ENCODE measurements around the gene SLC22A12. TPM values are rescaled to one million over a fixed set of nuclear protein-coding genes. Genes with fewer than 3 reads are reported as not detected.

Gene SLC22A12
- polyA plus RNA-seq, 1 donor from 2014 or later, result not detected

DNA sequence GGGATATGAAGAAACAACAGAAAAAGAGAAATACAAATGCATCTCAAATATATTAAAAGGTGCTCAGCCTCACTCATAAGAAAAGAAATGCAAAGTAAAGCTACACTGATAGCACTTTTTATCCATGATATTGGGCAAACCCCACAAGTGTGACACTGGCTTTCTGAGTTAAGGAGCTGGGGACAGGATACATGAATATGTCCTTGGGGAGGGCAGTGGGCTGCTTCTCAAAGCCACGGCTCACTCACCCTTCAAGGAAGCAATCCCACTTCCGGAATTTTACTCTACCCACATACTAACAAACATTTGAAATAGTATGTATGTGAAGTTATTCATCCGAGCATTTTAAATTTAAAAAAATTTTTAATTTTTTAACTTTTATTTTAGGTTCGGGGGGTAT lies 41.1 kb upstream of the SLC22A12 start:
- H3K9ac ChIP-seq (ENCODE audit: low read length), result no peak overlapping the region
- TF ChIP-seq, protein P1, sequence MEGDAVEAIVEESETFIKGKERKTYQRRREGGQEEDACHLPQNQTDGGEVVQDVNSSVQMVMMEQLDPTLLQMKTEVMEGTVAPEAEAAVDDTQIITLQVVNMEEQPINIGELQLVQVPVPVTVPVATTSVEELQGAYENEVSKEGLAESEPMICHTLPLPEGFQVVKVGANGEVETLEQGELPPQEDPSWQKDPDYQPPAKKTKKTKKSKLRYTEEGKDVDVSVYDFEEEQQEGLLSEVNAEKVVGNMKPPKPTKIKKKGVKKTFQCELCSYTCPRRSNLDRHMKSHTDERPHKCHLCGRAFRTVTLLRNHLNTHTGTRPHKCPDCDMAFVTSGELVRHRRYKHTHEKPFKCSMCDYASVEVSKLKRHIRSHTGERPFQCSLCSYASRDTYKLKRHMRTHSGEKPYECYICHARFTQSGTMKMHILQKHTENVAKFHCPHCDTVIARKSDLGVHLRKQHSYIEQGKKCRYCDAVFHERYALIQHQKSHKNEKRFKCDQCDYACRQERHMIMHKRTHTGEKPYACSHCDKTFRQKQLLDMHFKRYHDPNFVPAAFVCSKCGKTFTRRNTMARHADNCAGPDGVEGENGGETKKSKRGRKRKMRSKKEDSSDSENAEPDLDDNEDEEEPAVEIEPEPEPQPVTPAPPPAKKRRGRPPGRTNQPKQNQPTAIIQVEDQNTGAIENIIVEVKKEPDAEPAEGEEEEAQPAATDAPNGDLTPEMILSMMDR (IDR thresholded peaks at IDR 0.05; ENCODE audit: poor library complexity, severe bottlenecking), result no peak
- TF ChIP-seq EZH2 (IDR thresholded peaks at IDR 0.05; ENCODE audit: borderline replicate concordance, insufficient read depth, low read length, poor library complexity, severe bottlenecking) (no peak), RAD21 (conservative IDR thresholded peaks at IDR 0.05) (no peak), SMC3 (conservative IDR thresholded peaks at IDR 0.05; ENCODE audit: poor library complexity) (no peak), TAF1 (IDR thresholded peaks at IDR 0.05; ENCODE audit: low read depth) (no peak), MXI1 (conservative IDR thresholded peaks at IDR 0.05; ENCODE audit: poor library complexity, severe bottlenecking) (no peak), EP300 (conservative IDR thresholded peaks at IDR 0.05; ENCODE audit: poor library complexity, severe bottlenecking) (no peak), POLR2AphosphoS5 (IDR thresholded peaks at IDR 0.05) (no peak)
- TF ChIP-seq, protein P2, sequence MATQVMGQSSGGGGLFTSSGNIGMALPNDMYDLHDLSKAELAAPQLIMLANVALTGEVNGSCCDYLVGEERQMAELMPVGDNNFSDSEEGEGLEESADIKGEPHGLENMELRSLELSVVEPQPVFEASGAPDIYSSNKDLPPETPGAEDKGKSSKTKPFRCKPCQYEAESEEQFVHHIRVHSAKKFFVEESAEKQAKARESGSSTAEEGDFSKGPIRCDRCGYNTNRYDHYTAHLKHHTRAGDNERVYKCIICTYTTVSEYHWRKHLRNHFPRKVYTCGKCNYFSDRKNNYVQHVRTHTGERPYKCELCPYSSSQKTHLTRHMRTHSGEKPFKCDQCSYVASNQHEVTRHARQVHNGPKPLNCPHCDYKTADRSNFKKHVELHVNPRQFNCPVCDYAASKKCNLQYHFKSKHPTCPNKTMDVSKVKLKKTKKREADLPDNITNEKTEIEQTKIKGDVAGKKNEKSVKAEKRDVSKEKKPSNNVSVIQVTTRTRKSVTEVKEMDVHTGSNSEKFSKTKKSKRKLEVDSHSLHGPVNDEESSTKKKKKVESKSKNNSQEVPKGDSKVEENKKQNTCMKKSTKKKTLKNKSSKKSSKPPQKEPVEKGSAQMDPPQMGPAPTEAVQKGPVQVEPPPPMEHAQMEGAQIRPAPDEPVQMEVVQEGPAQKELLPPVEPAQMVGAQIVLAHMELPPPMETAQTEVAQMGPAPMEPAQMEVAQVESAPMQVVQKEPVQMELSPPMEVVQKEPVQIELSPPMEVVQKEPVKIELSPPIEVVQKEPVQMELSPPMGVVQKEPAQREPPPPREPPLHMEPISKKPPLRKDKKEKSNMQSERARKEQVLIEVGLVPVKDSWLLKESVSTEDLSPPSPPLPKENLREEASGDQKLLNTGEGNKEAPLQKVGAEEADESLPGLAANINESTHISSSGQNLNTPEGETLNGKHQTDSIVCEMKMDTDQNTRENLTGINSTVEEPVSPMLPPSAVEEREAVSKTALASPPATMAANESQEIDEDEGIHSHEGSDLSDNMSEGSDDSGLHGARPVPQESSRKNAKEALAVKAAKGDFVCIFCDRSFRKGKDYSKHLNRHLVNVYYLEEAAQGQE (IDR thresholded peaks at IDR 0.05; ENCODE audit: borderline replicate concordance), result no peak
- no peaks in the 10 kb centered on the region for H4K20me1 ChIP-seq (ENCODE audit: insufficient read depth)
- no peaks in the 10 kb centered on the region for H3K9me2 ChIP-seq (ENCODE audit: insufficient read depth, low read length)
- H3K4me3 ChIP-seq (ENCODE audit: low read length), result no peak overlapping the region
- H2AFZ ChIP-seq (ENCODE audit: low read depth, low read length), result no peak overlapping the region
- H3K4me2 ChIP-seq (ENCODE audit: low read length), result no peak overlapping the region
- no peaks in the 10 kb centered on the region for H3K79me2 ChIP-seq (replicated peaks; ENCODE audit: insufficient read depth, low read length)
- H3K36me3 ChIP-seq (ENCODE audit: insufficient read depth, low read length), result no peaks in the 10 kb centered on the region
- H3K27me3 ChIP-seq (ENCODE audit: insufficient read depth, low read depth, low read length), result no peaks in the 10 kb centered on the region
- no peak overlapping the region for H3K27ac ChIP-seq (ENCODE audit: low read length)
- H3K9me3 ChIP-seq (ENCODE audit: low read length), result no peaks in the 10 kb centered on the region
- H3F3A ChIP-seq (ENCODE audit: insufficient read depth, low read length, poor library complexity, severe bottlenecking), result no peaks in the 10 kb centered on the region

DNA sequence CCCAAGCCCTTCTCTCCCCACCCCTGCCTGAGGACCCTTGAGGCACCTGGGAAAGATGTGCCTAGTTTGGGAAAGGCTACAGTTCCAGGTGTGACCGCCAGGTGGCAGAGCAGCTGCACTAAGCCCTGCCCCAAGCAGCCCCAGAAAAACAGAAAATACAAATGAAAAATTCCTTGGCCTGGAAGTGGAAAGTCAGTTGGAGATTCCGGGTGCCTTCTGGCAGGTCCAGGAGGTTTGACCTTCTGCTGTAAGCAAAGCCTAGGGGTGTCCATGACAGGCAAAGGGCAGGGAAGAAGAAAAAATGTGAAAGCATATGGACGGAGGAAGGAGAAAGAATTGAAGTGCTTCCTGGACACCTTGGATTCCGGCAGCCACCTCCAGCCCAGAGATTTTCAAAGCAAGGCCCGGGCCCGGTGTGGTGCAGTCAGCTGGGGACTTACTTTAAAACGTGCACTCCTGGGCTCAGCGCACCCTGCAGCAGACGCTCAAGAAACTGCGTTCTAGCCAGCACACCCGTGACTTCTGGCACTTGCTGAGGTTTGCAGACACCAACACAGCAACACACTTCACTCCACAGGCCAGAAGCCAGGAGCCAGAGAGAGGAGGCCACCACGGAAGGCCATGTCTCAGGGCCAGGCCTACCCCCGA lies 37.3 kb upstream of the SLC22A12 start:
- H3K4me3 ChIP-seq (ENCODE audit: low read length), result no peak overlapping the region
- no peaks in the 10 kb centered on the region for H3K36me3 ChIP-seq (ENCODE audit: insufficient read depth, low read length)
- no peaks in the 10 kb centered on the region for H3K79me2 ChIP-seq (replicated peaks; ENCODE audit: insufficient read depth, low read length)
- no peaks in the 10 kb centered on the region for H3F3A ChIP-seq (ENCODE audit: insufficient read depth, low read length, poor library complexity, severe bottlenecking)
- no peak overlapping the region for H3K4me2 ChIP-seq (ENCODE audit: low read length)
- H4K20me1 ChIP-seq (ENCODE audit: insufficient read depth), result no peaks in the 10 kb centered on the region
- TF ChIP-seq, protein P2 (IDR thresholded peaks at IDR 0.05; ENCODE audit: borderline replicate concordance), result no peak
- no peak for TF ChIP-seq MXI1 (conservative IDR thresholded peaks at IDR 0.05; ENCODE audit: poor library complexity, severe bottlenecking)
- peak; percentile 96 for TF ChIP-seq SMC3 (conservative IDR thresholded peaks at IDR 0.05; ENCODE audit: poor library complexity)
- no peak for TF ChIP-seq TAF1 (IDR thresholded peaks at IDR 0.05; ENCODE audit: low read depth)
- TF ChIP-seq EP300 (conservative IDR thresholded peaks at IDR 0.05; ENCODE audit: poor library complexity, severe bottlenecking), result no peak
- TF ChIP-seq, protein P1 (IDR thresholded peaks at IDR 0.05; ENCODE audit: poor library complexity, severe bottlenecking), result peak; percentile 90
- TF ChIP-seq POLR2AphosphoS5 (IDR thresholded peaks at IDR 0.05), result no peak
- no peak for TF ChIP-seq EZH2 (IDR thresholded peaks at IDR 0.05; ENCODE audit: borderline replicate concordance, insufficient read depth, low read length, poor library complexity, severe bottlenecking)
- peak; percentile 89 for TF ChIP-seq RAD21 (conservative IDR thresholded peaks at IDR 0.05)
- no peaks in the 10 kb centered on the region for H3K9me2 ChIP-seq (ENCODE audit: insufficient read depth, low read length)
- H3K27ac ChIP-seq (ENCODE audit: low read length), result no peak overlapping the region
- no peak overlapping the region for H3K9ac ChIP-seq (ENCODE audit: low read length)
- H3K27me3 ChIP-seq (ENCODE audit: insufficient read depth, low read depth, low read length), result no peaks in the 10 kb centered on the region
- no peaks in the 10 kb centered on the region for H3K9me3 ChIP-seq (ENCODE audit: low read length)
- no peak overlapping the region for H2AFZ ChIP-seq (ENCODE audit: low read depth, low read length)
